ENCODE measurements around the gene LRCH4. TPM values are rescaled to one million over a fixed set of nuclear protein-coding genes. Genes with fewer than 3 reads are reported as not detected.

The LRCH4 gene
- total and polyA plus RNA-seq, 2 donors (not counting 3 experiments of a cell fraction or from before 2014, with no cell fraction given), result 32.1 to 56.1 TPM

- no peak for FAIRE-seq
- ChIA-PET POLR2A (interaction anchor here (1.7 kb wide), 1 partner anchor 7 kb away, joined by 6 read pairs; the partner anchor contains the start of genes FBXO24 and LRCH4), CTCF (interaction anchor here (1.8 kb wide), 1 partner anchor 19 kb away, joined by 6 read pairs; no protein-coding TSS in a partner anchor)
- Histone ChIP-seq H4K20me1 (replicated peaks; ENCODE audit: control insufficient read depth, extremely low read depth, insufficient read depth, low read length) (no peaks in the 10 kb centered on the region), H3K4me3 (replicated peaks in 1 of 3; ENCODE audit: insufficient read depth in 1 of 3, low read depth in 1 of 3, low read length in 3 of 3) (no peak overlapping the region), H3K4me2 (ENCODE audit: insufficient read depth, low read length) (no peak overlapping the region), H3K4me1 (ENCODE audit: control insufficient read depth, extremely low read depth, insufficient read depth, low read length) (peaks cover 11% of the 10 kb centered on the region), H3K27ac (ENCODE audit: insufficient read depth, low read depth, low read length) (no peak overlapping the region), H3K27me3 (ENCODE audit: control insufficient read depth in 2 of 2, insufficient read depth in 2 of 2, low read length in 2 of 2) (no peaks in the 10 kb centered on the region), H2AFZ (ENCODE audit: low read depth, low read length) (no peak overlapping the region), H3K9me3 (replicated peaks; ENCODE audit: control insufficient read depth, insufficient read depth, low read length) (no peaks in the 10 kb centered on the region), H3K9ac (replicated peaks; ENCODE audit: extremely low read depth, insufficient read depth, low read length) (no peak overlapping the region), H3K9me1 (replicated peaks; ENCODE audit: control insufficient read depth, extremely low read depth, insufficient read depth, low read length) (no peaks in the 10 kb centered on the region), H3K36me3 (ENCODE audit: control insufficient read depth in 2 of 2, extremely low read depth in 1 of 2, insufficient read depth in 2 of 2, low read length in 2 of 2) (peaks cover 19 to 59% of the 10 kb centered on the region in 2 experiments), H3K79me2 (ENCODE audit: control insufficient read depth, insufficient read depth, low read length) (peaks cover 14% of the 10 kb centered on the region)
- BruUV-seq (replicated peaks), result no TSS peak
- intact Hi-C loops (cut with micrococcal nuclease), result no loop called here
- TF ChIP-seq, protein P1, sequence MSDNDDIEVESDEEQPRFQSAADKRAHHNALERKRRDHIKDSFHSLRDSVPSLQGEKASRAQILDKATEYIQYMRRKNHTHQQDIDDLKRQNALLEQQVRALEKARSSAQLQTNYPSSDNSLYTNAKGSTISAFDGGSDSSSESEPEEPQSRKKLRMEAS (IDR thresholded peaks at IDR 0.05; ENCODE audit: insufficient read depth, insufficient read length), result no peak
- TF ChIP-seq POLR2AphosphoS5 (IDR thresholded peaks at IDR 0.05; ENCODE audit: insufficient read depth, low read depth, low read length) (no peak), JUN (IDR thresholded peaks at IDR 0.05; ENCODE audit: borderline replicate concordance, insufficient read depth, insufficient read length, low read depth) (no peak)
- TF ChIP-seq, protein P2, sequence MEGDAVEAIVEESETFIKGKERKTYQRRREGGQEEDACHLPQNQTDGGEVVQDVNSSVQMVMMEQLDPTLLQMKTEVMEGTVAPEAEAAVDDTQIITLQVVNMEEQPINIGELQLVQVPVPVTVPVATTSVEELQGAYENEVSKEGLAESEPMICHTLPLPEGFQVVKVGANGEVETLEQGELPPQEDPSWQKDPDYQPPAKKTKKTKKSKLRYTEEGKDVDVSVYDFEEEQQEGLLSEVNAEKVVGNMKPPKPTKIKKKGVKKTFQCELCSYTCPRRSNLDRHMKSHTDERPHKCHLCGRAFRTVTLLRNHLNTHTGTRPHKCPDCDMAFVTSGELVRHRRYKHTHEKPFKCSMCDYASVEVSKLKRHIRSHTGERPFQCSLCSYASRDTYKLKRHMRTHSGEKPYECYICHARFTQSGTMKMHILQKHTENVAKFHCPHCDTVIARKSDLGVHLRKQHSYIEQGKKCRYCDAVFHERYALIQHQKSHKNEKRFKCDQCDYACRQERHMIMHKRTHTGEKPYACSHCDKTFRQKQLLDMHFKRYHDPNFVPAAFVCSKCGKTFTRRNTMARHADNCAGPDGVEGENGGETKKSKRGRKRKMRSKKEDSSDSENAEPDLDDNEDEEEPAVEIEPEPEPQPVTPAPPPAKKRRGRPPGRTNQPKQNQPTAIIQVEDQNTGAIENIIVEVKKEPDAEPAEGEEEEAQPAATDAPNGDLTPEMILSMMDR (IDR thresholded peaks at IDR 0.05; ENCODE audit: extremely low read depth in 1 of 2, insufficient read depth in 1 of 2, low read depth in 1 of 2, low read length in 2 of 2), result no peak
- no peak for DNase-seq (ENCODE audit: low read depth, low spot score)
- dilution Hi-C loops (cut with MboI; ENCODE audit: extremely low pct_ligation_motif_present, low sequenced_read_pairs), result no loop called here
Observed at GRCh38 chr7:100578246-100579183, 7.4 kb downstream of the LRCH4 start.
